ENCODE data around the gene RUVBL1.

The RUVBL1 gene

GRCh38 chr3:128071771-128072453, 51.7 kb downstream of the RUVBL1 start:
- no peak overlapping the region for H3K4me3 ChIP-seq (replicated peaks; ENCODE audit: insufficient read depth, low read length)
- no peak overlapping the region for H3K27ac ChIP-seq (replicated peaks)
- TF ChIP-seq SPI1 (IDR thresholded peaks at IDR 0.05; ENCODE audit: borderline replicate concordance, low read depth) (no peak), POLR2AphosphoS5 (IDR thresholded peaks at IDR 0.05; ENCODE audit: low read depth) (peak; percentile 58; the same call in 1 of the 2 replicates), CTCF (IDR thresholded peaks at IDR 0.05; ENCODE audit: insufficient read depth, low read length) (no peak), REST (IDR thresholded peaks at IDR 0.05; ENCODE audit: insufficient replicate concordance, low read depth) (no peak)
- DNase-seq (ENCODE audit: low read depth in 1 of 2, low spot score in 1 of 2), result no peak
- no peaks in the 10 kb centered on the region for H3K27me3 ChIP-seq (ENCODE audit: insufficient read depth, poor library complexity, severe bottlenecking)

GRCh38 chr3:128070898-128071591, 52.6 kb downstream of the RUVBL1 start:
- Histone ChIP-seq H3K27ac (replicated peaks) (no peak overlapping the region), H3K27me3 (ENCODE audit: insufficient read depth, poor library complexity, severe bottlenecking) (no peaks in the 10 kb centered on the region), H3K4me3 (replicated peaks; ENCODE audit: insufficient read depth, low read length) (no peak overlapping the region)
- no peak for DNase-seq (ENCODE audit: low read depth in 1 of 2, low spot score in 1 of 2)
- peak; percentile 37; the same call in 1 of the 2 replicates for TF ChIP-seq POLR2AphosphoS5 (IDR thresholded peaks at IDR 0.05; ENCODE audit: low read depth)
- TF ChIP-seq GABPA (IDR thresholded peaks at IDR 0.05; ENCODE audit: low read depth), result no peak
- no peak for TF ChIP-seq REST (IDR thresholded peaks at IDR 0.05; ENCODE audit: insufficient replicate concordance, low read depth)

- no peak overlapping the region for H3K27ac ChIP-seq (replicated peaks)
- no peaks in the 10 kb centered on the region for H3K27me3 ChIP-seq (ENCODE audit: insufficient read depth, poor library complexity, severe bottlenecking)
- no peak overlapping the region for H3K4me3 ChIP-seq (replicated peaks; ENCODE audit: insufficient read depth, low read length)
- no peak for DNase-seq (ENCODE audit: low read depth in 1 of 2, low spot score in 1 of 2)
- no peak for TF ChIP-seq GABPA (IDR thresholded peaks at IDR 0.05; ENCODE audit: low read depth)
These were observed 54.3 kb downstream of the RUVBL1 start for GRCh38 chr3:128069271-128069670.

- no peak overlapping the region for H3K27ac ChIP-seq (replicated peaks)
- H3K4me3 ChIP-seq (replicated peaks; ENCODE audit: insufficient read depth, low read length), result no peak overlapping the region
- H3K27me3 ChIP-seq (ENCODE audit: insufficient read depth, poor library complexity, severe bottlenecking), result no peaks in the 10 kb centered on the region
- DNase-seq (ENCODE audit: low read depth in 1 of 2, low spot score in 1 of 2), result peak in 1 of 2 experiments; percentile 48
- peak; percentile 36 for TF ChIP-seq CTCF (IDR thresholded peaks at IDR 0.05; ENCODE audit: insufficient read depth, low read length)
- TF ChIP-seq GABPA (IDR thresholded peaks at IDR 0.05; ENCODE audit: low read depth), result no peak
- no peak for TF ChIP-seq REST (IDR thresholded peaks at IDR 0.05; ENCODE audit: insufficient replicate concordance, low read depth)
- TF ChIP-seq POLR2AphosphoS5 (IDR thresholded peaks at IDR 0.05; ENCODE audit: low read depth), result 0 out of 2 replicates have a peak, but pooled peaks have one; percentile 53
- TF ChIP-seq SPI1 (IDR thresholded peaks at IDR 0.05; ENCODE audit: borderline replicate concordance, low read depth), result no peak
These were observed 55.4 kb downstream of the RUVBL1 start for GRCh38 chr3:128068156-128068620.
